Endodermal cell (in vitro differentiated cells): ENCODE data around the gene FLAD1. TPM values are rescaled to one million over a fixed set of nuclear protein-coding genes. Genes with fewer than 3 reads are reported as not detected.
A peak's percentile ranks its signal among the peaks of the same experiment; 100 is the strongest.

Experiments used
- DNase-seq: peaks from one replicate; pipeline ENCODE4 v3.0.0-alpha.2; 2017
- H3K27ac ChIP-seq: 2 replicates; pipeline ENCODE4 v1.5.1; 2013; ENCODE audit warnings: mild to moderate bottlenecking, low read depth, low read length, moderate library complexity
- H3K27me3 ChIP-seq: 2 replicates; pipeline ENCODE4 v1.6.1; 2013; ENCODE audit warnings: mild to moderate bottlenecking, low read length, moderate library complexity; ENCODE audit not compliant: insufficient read depth, control insufficient read depth, poor library complexity, severe bottlenecking
- H3K36me3 ChIP-seq: 2 replicates; pipeline ENCODE4 v1.7.0; 2013; ENCODE audit warnings: mild to moderate bottlenecking, low read length, moderate library complexity; ENCODE audit not compliant: control insufficient read depth, insufficient read depth
- H3K4me1 ChIP-seq: one replicate; pipeline ENCODE4 v1.7.0; 2013; ENCODE audit warnings: low read length; ENCODE audit not compliant: control insufficient read depth, insufficient read depth
- H3K4me3 ChIP-seq: 2 replicates; pipeline ENCODE4 v1.5.1; 2013; ENCODE audit warnings: mild to moderate bottlenecking, low read length, moderate library complexity
- H3K9ac ChIP-seq: 2 replicates; pipeline ENCODE4 v1.6.1; 2013; ENCODE audit warnings: mild to moderate bottlenecking, low read length, moderate library complexity; ENCODE audit not compliant: poor library complexity, severe bottlenecking; ENCODE audit errors: extremely low read depth
- H3K9me3 ChIP-seq: 2 replicates; pipeline ENCODE4 v1.6.1; 2013; ENCODE audit warnings: mild to moderate bottlenecking, low read length, moderate library complexity; ENCODE audit not compliant: control insufficient read depth
- H3K27ac Mint-ChIP-seq: 2 replicates; pipeline ENCODE4 v1.8.0; 2020; ENCODE audit warnings: mixed read lengths
- H3K27me3 Mint-ChIP-seq: 2 replicates; pipeline ENCODE4 v1.8.0; 2021; ENCODE audit warnings: mild to moderate bottlenecking, mixed read lengths; ENCODE audit not compliant: insufficient read depth
- H3K36me3 Mint-ChIP-seq: 2 replicates; pipeline ENCODE4 v1.8.0; 2020; ENCODE audit warnings: low read depth, mixed read lengths
- H3K4me1 Mint-ChIP-seq: 2 replicates; pipeline ENCODE4 v1.8.0; 2020; ENCODE audit warnings: mixed read lengths
- H3K4me3 Mint-ChIP-seq: 2 replicates; pipeline ENCODE4 v1.8.0; 2020; ENCODE audit warnings: mild to moderate bottlenecking, moderate library complexity, mixed read lengths
- H3K9me3 Mint-ChIP-seq: 2 replicates; pipeline ENCODE4 v1.8.0; 2020; ENCODE audit warnings: mild to moderate bottlenecking, mixed read lengths
- WGBS, 2 experiments: methylation state at CpG; one replicate each; pipeline versions ENCODE4 v1.1.5 to v1.1.7; 2013; ENCODE audit warnings: missing lambda C conversion rate in 2 of 2, mixed read lengths in 1 of 2; ENCODE audit not compliant: insufficient coverage in 1 of 2, insufficient read length in 1 of 2; 5-methylcytosine and 5-hydroxymethylcytosine counted together
- long read RNA-seq, 4 experiments: library from polyadenylated mRNA in 2 of 4; library from RNA in 1 of 4; library from capped mRNA in 1 of 4; stranded (forward) in 3 of 4; unstranded in 1 of 4; transcript quantifications; one replicate each; pipeline ENCODE4 v2.0.0, GENCODE V29; 2020 to 2021; ENCODE audit warnings: inconsistent platforms in 1 of 4
- polyA plus RNA-seq, 2 experiments: library from polyadenylated mRNA; stranded (reverse); fragments of 50-300 nt; gene quantifications; one replicate each; pipeline ENCODE4 v1.2.3, GENCODE V29; 2013
- total RNA-seq, 2 donors: library from RNA; stranded (reverse); fragmentation: NEBNext Ultra II Directional in 1 of 2; extraction: Animal tissue kit (Norgen Biotek cat#: 25700) in 1 of 2; gene quantifications; 2 replicates in 1 of 2; 3 replicates in 1 of 2; pipeline ENCODE4 v1.2.1, GENCODE V29; 2021
- TF ChIP-seq, protein P1 (sequence below): fragments of 200-600 bp; sonication (generic); conservative IDR thresholded peaks from 2 replicates; pipeline ENCODE4 v1.5.0; 2021; ENCODE audit warnings: antibody characterized with exemption, mild to moderate bottlenecking

FLAD1 gene
- 10 to 100 TPM; 61.9 to 65.0 TPM for total RNA-seq
- polyA plus RNA-seq (2013, experiment 1 of 2), result 54.8 TPM
- 47.4 TPM for polyA plus RNA-seq (2013, experiment 2 of 2)
- long read RNA-seq, experiment 1, transcript FLAD1-203 (8 exons, 1,730 nt), result major isoform, 12 of 34 reads
- long read RNA-seq, experiment 1, partial matches to known transcripts, result 8 of 34 reads
- long read RNA-seq, experiment 1, other reads (novel, unspliced or antisense), result 9 of 34 reads
- long read RNA-seq, experiment 2, transcript FLAD1-203 (8 exons, 1,730 nt), result major isoform, 48 of 113 reads
- long read RNA-seq, experiment 2, transcript FLAD1-201 (7 exons, 2,160 nt), result minor isoform, 10 of 113 reads
- long read RNA-seq, experiment 2, partial matches to known transcripts, result 22 of 113 reads
- long read RNA-seq, experiment 2, other reads (novel, unspliced or antisense), result 32 of 113 reads
- long read RNA-seq, experiment 3, transcript FLAD1-203 (8 exons, 1,730 nt), result major isoform, 95 of 239 reads
- long read RNA-seq, experiment 3, transcript FLAD1-201 (7 exons, 2,160 nt), result minor isoform, 17 of 239 reads
- long read RNA-seq, experiment 3, partial matches to known transcripts, result 64 of 239 reads
- long read RNA-seq, experiment 3, other reads (novel, unspliced or antisense), result 57 of 239 reads
- long read RNA-seq, experiment 4, transcript FLAD1-203 (8 exons, 1,730 nt), result major isoform, 32 of 95 reads
- long read RNA-seq, experiment 4, partial matches to known transcripts, result 45 of 95 reads
- long read RNA-seq, experiment 4, other reads (novel, unspliced or antisense), result 16 of 95 reads

DNA sequence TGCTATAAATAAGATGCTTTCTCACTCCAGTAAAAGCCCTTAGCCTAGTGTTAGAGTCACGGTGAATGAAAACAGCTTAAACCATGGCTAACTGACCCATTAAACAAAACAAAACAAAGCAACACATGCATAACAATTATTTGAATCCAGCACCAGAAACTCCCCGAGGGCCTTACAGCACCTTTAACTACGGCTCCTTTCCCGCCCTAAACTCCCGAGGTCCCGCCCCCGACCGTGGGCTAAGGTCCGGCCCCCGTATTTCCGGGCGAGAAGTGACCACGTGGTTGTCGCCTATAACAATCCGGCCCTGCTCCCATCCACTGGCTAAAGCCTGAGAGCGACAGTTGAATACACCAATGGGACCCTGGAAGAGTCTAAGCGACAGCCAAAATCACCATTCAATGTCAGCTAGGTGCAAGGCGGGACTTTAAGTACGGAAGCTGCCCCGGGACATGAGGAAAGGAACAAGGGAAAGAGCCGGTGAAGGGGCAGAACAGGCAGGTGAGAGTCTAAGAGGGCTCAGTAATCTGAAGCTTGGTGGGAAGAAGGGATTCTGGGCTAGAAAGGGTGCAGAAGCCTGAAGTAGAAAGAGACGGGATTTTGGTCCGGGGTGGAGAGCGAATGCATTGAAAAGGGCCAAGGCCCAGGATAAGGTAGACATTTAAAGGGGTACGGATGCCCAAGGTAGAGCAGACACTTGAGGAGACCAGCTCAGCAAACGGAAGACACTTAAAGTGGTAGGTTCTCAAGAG lies at the start of gene FLAD1:
Gene FLAD1 (plus strand): TSS at position 448 of the 752 bp plus-strand sequence. CDS start 351 bp downstream, outside the sequence.
- Mint-ChIP-seq H3K9me3 (no peaks in the 10 kb centered on the region), H3K4me1 (peaks cover 4% of the 10 kb centered on the region), H3K27me3 (no peaks in the 10 kb centered on the region), H3K4me3 (no peak within 1 kb of the TSS), H3K36me3 (peaks cover 45% of the 10 kb centered on the region), H3K27ac (no peak within 1 kb of the TSS)
- Histone ChIP-seq H3K9ac (peak within 1 kb of the TSS; percentile 80), H3K9me3 (no peaks in the 10 kb centered on the region), H3K4me1 (no peaks in the 10 kb centered on the region), H3K4me3 (peak within 1 kb of the TSS; percentile 94), H3K36me3 (peaks cover 43% of the 10 kb centered on the region), H3K27me3 (no peaks in the 10 kb centered on the region), H3K27ac (peak within 1 kb of the TSS; percentile 50)
- peak; percentile 99 for DNase-seq
- WGBS, 2 experiments, result 0 to 3% methylated on average over 13 to 26 of the region's 26 CpGs
- TF ChIP-seq, protein P1, sequence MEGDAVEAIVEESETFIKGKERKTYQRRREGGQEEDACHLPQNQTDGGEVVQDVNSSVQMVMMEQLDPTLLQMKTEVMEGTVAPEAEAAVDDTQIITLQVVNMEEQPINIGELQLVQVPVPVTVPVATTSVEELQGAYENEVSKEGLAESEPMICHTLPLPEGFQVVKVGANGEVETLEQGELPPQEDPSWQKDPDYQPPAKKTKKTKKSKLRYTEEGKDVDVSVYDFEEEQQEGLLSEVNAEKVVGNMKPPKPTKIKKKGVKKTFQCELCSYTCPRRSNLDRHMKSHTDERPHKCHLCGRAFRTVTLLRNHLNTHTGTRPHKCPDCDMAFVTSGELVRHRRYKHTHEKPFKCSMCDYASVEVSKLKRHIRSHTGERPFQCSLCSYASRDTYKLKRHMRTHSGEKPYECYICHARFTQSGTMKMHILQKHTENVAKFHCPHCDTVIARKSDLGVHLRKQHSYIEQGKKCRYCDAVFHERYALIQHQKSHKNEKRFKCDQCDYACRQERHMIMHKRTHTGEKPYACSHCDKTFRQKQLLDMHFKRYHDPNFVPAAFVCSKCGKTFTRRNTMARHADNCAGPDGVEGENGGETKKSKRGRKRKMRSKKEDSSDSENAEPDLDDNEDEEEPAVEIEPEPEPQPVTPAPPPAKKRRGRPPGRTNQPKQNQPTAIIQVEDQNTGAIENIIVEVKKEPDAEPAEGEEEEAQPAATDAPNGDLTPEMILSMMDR, result no peak

GRCh38 chr1:154934358-154934948 lies 48.7 kb upstream of the FLAD1 start:
- no peaks in the 10 kb centered on the region for H3K9me3 Mint-ChIP-seq
- Histone ChIP-seq H3K27me3 (no peaks in the 10 kb centered on the region), H3K27ac (no peak overlapping the region), H3K4me3 (no peak overlapping the region), H3K9ac (no peak overlapping the region), H3K4me1 (no peaks in the 10 kb centered on the region), H3K9me3 (no peaks in the 10 kb centered on the region), H3K36me3 (peaks cover 4% of the 10 kb centered on the region)
- H3K27me3 Mint-ChIP-seq, result peaks cover 2% of the 10 kb centered on the region
- no peak overlapping the region for H3K4me3 Mint-ChIP-seq
- 97% methylated on average over 4 to 5 of the region's 5 CpGs for WGBS, 2 experiments
- H3K4me1 Mint-ChIP-seq, result peaks cover 10% of the 10 kb centered on the region
- DNase-seq, result no peak
- no peak overlapping the region for H3K27ac Mint-ChIP-seq
- no peaks in the 10 kb centered on the region for H3K36me3 Mint-ChIP-seq
- TF ChIP-seq, protein P1, result no peak
